Measurements from ENCODE around the gene LRRC15.

DNA sequence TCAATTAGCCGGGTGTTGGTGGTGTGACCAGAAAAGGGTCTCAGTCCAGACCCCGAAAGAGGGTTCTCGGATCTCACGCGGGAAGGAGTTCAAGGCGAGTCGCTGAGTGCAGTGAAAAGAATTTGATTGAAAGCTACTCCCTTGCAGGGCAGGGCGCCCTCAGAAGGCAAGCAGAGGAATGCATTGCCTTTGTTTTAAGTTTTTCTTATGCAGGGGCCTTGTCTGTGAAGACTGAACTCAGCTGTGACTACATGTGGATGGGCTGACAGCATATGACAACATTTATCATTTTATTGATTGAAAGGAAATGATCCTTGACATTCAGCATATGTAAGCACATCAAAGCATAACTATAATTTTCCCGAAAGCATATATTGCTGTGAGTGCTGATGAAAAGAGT is 30.2 kb downstream of the LRRC15 start:
- TF ChIP-seq CTCF (IDR thresholded peaks at IDR 0.05) (no peak), POLR2A (IDR thresholded peaks at IDR 0.05) (no peak)

Measured in transverse colon (tissue), 3 donors.